ENCODE measurements around the gene BTNL3.
"Not testable (repeated sequence)": the region's sequence is repeated elsewhere in the genome, so short reads cannot be mapped to it uniquely, and the experiment has no call there.

Gene BTNL3, protein sequence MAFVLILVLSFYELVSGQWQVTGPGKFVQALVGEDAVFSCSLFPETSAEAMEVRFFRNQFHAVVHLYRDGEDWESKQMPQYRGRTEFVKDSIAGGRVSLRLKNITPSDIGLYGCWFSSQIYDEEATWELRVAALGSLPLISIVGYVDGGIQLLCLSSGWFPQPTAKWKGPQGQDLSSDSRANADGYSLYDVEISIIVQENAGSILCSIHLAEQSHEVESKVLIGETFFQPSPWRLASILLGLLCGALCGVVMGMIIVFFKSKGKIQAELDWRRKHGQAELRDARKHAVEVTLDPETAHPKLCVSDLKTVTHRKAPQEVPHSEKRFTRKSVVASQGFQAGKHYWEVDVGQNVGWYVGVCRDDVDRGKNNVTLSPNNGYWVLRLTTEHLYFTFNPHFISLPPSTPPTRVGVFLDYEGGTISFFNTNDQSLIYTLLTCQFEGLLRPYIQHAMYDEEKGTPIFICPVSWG

DNA sequence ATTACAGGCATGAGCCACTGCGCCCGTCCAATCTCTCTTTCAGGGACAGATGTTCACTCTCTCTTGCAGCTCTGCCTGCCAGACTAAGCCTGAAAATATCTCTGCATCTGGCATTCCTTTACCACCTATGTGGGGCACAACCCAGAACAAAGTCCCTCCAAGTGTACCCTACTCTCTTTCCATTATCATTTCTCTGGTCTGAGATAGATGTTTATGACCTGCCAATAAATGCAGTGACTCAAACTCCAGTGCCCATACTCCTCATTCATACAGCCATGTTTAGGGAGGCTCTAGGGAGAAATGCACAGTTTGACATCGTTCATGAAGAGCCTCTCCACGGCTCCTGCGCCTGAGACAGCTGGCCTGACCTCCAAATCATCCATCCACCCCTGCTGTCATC, at the start of gene BTNL3:
Gene BTNL3, plus strand, starts transcription at position 255 of the 400 bp plus-strand sequence. CDS start 183 bp downstream, outside the sequence.
- no peak for DNase-seq (ENCODE audit: low read depth in 2 of 2)

DNA sequence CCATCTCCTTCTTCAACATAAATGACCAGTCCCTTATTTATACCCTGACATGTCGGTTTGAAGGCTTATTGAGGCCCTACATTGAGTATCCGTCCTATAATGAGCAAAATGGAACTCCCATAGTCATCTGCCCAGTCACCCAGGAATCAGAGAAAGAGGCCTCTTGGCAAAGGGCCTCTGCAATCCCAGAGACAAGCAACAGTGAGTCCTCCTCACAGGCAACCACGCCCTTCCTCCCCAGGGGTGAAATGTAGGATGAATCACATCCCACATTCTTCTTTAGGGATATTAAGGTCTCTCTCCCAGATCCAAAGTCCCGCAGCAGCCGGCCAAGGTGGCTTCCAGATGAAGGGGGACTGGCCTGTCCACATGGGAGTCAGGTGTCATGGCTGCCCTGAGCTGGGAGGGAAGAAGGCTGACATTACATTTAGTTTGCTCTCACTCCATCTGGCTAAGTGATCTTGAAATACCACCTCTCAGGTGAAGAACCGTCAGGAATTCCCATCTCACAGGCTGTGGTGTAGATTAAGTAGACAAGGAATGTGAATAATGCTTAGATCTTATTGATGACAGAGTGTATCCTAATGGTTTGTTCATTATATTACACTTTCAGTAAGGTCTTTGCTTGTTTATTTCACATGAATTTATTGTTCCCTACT, 38.2 kb upstream of the BTNL3 start:
- DNase-seq (ENCODE audit: low read depth in 2 of 2): no peak

DNA sequence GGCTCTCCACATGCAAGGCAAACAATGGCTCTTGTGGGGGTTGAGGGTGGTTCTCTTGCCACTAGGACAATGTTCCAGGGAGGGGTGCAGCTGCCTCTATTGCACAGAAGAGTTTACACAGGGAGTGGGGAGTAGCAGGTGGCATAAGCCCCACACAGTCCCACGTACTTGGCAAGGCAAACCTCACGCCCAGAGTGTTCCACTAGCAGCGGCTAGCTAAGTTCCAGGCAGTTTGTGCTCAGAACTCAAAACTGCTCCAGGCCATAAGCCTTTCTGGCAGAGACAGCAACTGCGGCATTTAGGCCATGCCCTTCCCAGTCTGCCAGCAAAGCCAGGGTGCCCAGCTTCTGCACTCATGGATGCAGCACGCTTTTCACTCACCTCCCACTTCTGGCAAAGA, 29.0 kb upstream of the BTNL3 start:
- no peak for DNase-seq (ENCODE audit: low read depth in 2 of 2)

DNA sequence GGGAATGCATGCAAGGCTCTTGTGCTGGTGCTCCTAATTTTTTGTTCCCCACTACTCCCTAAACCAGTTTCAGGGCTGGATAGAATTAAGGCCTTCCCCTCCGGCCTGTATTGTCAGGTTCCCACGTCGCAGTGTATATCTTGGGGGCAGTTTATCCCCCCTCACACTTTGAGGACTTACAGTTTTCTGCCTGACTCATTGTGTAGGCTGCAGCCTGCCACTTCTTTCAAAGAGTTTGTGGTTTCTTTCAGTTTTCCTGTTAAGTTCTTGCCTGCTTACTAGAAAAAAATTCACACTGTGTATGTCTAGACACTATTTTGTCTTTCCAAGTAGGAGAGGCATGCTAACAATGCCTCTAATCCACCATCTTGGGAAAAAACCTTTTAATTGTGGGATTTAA, 28.4 kb upstream of the BTNL3 start:
- DNase-seq (ENCODE audit: low read depth in 2 of 2): no peak

DNA sequence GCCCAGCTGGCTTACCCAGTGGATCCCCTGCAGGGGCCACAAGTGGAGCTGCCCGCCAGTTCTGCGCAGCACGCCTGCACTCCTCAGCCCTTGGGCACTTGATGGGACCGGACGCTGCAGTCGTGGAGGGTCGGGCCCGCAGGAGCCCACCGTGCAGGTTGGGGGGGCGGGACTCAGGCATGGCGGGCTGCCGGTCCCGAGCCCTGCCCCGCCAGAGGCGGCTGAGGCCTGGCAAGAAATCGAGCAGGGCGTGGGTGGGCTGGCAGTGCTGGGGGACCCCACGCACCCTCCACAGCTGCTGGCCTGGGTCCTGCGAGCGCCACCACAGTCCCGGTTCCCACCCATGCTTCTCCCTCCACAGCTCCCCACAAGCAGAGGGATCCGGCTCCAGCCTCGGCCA, 19.2 kb upstream of the BTNL3 start:
- no peak for DNase-seq (ENCODE audit: low read depth in 2 of 2)

DNA sequence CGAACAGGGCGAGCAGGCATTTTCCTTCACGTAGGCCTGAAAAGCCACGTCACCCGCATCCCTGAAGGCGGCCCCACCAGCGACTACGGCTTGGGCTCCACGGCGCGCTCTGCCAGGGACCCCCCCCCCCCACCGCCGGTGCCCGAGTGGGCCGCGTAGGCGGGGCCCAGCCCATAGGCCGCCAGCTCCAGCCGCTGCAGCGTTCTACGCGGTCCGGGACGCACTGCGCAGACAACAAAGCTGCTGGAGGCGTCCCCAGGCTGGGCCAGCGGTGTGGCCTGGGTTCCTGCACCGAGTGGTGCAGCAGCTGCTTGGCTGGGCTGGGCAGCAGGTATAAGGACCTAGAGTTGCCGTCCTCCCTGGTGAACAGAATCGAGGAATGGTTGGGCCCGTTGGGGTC, 18.3 kb upstream of the BTNL3 start:
- DNase-seq (ENCODE audit: low read depth in 2 of 2): no peak

DNA sequence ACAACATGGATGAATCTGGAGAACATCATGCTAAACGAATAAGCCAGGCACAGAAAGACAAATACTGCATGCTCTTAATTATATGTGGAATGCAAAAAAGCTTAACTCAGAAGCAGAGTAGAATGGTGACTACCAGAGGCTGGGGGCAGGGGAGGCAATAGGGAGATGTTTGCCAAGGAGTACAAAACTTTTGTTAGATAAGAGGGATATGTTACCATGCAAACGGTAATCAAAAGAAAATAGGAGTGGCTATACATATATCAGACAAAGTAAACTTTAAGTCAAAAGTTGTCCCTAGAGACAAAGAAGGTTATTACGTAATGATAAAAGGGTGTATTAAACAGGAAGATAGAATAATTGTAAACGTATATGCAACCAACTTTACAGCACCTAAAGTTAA, 17.8 kb upstream of the BTNL3 start:
- no peak for DNase-seq (ENCODE audit: low read depth in 2 of 2)

DNA sequence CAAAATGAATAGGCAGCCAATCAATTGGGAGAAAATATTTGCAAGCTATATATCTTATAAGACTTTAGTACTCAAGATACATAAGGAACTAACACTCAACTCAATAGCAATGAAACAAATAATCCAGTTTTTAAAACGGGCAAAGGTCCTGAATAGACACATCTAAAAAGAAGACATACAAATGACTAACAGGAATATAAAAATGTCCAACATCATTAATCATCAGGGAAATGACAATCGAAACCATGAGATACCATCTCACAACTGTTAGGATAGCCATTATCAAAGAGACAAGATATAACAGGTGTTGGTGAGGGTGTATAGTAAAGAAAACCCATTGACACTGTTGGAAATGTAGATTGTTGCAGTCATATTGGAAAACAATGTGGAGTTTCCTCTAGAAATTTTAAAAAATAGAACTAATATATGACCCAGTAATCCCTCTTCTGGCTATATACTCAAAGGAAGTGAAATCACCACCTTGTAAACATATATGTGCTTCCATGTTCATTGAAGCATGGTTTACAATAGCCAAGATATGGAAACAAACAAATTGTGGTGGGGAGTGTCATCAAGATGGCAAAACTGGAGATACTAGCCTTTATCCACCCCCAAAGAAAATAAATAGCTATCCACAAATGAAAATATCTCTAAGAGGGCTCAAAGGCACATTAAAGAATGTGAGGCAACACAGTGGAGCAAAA, 13.9 kb upstream of the BTNL3 start:
- DNase-seq (ENCODE audit: low read depth in 2 of 2): no peak

DNA sequence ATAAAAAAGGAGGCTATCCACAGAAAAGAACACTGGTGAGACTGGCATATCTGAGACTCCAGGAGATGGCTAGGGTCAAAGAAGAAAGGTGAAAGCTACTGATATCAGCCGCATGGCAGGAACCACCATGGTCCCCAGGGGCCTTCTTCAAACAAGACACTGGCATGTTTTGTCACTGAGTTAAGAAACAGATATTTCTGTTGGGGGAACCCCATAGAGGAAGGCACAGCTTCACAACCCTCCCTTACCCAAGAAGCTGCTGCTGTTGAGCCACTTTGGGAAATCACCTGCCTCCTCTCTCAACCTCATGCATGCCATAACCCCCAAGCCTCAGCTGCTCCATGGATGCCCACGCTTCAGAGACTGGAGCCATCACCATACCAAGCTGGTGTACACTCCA, 13.3 kb upstream of the BTNL3 start:
- DNase-seq (ENCODE audit: low read depth in 2 of 2): no peak

DNA sequence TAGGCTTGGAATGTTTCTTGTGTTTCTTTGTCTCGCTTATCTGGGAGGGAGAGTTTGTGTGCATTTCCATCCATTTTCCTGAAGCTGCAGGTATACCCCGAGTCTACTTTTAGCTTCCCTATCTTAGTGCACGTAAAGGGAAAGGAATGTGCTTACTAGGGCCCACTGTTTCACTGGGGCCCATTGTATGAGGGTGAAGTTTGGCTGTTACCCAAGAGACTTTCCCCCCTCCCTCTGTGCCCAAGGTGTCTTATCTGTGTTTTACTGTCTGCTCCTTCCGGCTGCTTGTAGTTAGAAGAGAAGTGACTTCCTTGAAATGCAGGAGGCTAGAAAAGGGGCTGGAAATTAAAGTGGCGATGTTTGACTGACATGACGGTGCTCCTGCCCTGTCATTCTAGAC, 12.1 kb upstream of the BTNL3 start:
- no peak for DNase-seq (ENCODE audit: low read depth in 2 of 2)

DNA sequence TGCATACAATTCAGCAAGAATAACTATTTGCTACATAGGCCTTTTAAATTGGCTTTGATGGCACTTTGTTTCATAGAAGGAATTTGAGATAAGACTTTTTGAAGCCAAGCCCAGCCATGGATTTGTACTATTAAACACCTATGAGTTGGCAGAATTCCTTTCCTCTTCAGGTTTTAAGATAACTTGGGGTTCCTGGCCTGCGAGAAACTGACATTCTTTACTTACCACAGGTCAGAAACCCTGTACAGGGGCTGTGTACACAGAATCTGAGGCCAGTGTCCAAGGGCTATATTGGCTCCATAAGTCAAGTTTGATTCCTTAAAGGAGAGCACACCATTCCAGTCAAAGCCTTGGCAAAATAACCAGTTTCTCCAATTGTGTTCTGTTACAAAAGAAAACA, 10.8 kb upstream of the BTNL3 start:
- DNase-seq (ENCODE audit: low read depth in 2 of 2): no peak

DNA sequence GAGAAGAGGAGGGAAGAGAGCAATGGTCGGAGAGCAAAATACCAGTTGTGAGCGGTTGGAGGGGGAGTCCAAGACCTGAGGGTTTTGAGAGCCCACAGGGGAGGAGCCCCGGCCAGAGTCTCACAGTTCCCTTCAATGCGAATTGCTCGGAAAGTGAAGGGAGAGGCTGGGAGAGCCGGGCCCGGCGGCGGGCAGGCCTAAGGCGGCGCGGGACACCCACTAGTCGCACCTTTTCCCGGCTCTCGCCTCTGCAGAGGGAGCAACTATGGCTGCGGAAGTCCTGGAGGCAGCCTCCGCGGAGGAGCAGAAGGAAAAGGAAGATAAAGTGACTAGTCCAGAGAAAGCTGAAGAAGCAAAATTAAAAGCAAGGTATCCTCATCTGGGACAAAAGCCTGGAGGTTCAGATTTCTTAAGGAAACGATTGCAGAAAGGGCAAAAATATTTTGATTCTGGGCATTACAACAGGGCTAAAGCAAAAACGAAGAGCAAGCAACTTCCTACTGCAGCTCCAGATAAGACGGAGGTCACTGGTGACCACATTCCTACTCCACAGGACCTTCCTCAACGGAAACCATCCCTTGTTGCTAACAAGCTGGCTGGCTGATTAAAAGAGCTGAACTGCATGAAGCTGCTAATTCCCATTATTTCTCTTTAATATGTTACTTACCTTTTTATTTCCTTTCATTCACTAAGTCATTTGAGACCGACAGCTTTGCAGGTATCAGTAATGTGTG, 6.5 kb upstream of the BTNL3 start:
- DNase-seq (ENCODE audit: low read depth in 2 of 2): no peak

DNA sequence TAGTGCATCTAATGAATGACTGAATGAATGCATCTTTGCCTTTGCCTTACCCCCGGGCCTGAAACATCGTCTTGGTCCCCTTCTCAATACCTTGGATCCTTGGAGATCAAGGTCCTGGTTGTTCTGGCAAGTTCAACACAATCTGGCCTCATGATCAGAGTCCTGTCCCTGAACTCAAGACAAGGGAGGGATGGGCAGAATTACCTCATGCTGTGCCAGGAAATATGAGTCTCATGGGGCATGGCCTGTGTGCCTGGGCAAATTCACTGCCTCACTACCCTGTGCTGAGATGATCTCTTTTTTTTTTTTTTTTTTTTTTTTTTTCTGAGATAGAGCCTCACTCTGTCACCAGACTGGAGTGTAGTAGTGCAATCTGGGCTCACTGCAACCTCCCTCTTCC, 630 bp upstream of the BTNL3 start:
- DNase-seq (ENCODE audit: low read depth in 2 of 2): no peak

DNA sequence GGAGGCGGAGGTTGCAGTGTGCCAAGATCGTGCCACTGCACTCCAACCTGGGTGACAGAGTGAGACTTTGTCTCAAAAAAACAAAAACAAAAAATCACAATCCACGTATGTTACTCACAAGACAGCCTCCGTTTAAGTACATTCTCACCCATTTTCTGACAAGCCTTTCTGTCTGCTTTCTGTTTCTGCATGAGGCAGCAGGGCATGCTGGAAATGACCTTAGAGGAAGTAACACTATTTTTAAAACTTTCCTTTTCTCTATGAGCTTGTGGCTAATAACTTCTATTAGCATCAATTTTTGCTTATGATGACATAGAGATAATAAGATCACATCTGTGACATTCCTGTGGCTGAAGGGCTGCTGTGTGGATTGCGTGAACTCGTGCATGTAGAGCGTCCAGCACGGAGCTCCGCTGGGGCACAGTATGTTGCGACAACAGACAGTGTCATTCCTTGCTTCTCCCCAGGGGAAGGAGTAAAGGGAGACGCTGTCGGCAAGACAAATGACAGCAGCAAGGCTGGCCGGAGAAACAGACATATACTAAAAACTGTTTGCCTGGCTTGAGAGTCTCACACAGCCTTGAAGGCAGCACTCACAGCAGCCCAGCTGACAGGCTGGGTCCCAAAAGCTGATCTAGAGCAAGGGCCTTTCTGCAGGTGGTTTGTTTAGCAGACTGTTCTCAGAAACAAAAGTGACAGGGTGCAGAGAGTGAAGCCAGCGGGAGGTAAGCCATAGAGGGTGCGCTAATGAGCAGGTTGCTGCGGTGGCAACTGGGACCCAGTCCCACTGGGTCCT, 1.6 kb downstream of the BTNL3 start:
- DNase-seq (ENCODE audit: low read depth in 2 of 2): no peak

DNA sequence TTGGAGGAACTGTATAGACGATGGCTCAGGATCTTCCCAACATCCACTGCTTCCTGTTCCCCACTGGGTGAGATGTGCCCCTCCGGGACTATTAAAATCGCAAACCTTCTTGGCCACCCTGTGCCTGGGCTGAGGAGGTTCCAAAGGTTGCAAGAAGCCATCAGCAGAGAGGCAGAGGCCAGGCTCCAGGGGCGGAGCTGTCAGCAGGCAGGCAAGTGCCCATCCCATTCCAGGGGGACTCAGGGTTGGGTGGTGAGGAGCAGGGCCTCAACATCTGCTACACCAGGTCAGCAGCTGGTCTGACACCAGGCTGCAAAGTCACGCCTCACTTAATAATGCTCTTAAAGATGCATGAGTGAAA, 2.2 kb downstream of the BTNL3 start:
- DNase-seq (ENCODE audit: low read depth in 2 of 2): no peak

DNA sequence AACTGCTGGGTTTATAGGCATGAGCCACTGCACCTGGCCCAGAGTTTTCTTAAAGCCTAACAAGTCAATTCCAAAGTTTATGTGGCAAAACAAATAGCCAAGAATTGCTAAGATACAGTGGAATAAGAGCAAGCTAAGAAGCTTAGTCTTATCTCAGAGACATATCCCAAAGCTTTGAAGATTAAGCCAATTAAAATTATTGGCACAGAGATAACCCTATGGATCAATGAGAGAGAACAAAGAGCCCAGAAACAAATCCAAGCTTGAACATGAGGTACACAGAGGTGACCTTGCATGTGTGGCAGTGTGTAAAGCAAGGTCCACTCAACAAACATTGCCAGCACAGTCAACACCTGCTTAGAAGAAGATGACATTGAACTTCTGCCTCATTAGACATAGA, 13.3 kb downstream of the BTNL3 start:
- DNase-seq (ENCODE audit: low read depth in 2 of 2): no peak

DNA sequence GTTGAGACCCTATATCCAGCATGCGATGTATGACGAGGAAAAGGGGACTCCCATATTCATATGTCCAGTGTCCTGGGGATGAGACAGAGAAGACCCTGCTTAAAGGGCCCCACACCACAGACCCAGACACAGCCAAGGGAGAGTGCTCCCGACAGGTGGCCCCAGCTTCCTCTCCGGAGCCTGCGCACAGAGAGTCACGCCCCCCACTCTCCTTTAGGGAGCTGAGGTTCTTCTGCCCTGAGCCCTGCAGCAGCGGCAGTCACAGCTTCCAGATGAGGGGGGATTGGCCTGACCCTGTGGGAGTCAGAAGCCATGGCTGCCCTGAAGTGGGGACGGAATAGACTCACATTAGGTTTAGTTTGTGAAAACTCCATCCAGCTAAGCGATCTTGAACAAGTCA, 17.1 kb downstream of the BTNL3 start:
- DNase-seq (ENCODE audit: low read depth in 2 of 2): no peak

DNA sequence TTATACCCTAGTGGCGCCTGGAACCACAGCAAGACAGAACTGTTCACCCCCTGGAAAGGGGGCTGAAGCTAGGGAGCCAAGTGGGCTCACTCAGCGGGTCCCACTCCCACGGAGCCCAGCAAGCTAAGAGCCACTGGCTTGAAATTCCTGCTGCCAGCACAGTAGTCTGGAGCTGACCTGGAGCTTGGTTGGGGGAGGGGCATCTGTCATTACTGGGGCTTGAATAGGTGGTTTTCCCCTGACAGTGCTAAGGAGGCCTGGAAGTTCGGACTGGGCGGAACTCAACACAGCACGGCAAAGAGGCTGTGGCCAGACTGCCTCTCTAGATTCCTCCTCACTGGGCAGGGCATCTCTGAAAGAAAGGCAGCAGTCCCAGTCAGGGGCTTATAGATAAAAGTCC, 19.5 kb downstream of the BTNL3 start:
- DNase-seq (ENCODE audit: low read depth in 2 of 2): no peak

DNA sequence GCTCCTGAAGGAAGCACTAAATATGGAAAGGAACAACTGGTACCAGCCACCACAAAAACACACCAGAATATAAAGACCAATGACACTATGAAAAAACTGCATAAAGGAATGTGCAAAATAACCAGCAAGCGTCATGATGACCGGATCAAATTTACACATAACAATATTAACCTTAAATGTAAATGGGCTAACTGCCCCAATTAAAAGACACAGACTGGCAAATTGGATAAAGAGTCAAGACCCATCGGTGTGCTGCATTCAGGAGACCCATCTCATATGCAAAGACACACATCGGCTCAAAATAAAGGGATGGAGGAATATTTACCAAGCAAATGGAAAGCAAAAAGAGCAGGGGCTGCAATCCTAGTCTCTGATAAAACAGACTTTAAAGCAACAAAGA, 21.4 kb downstream of the BTNL3 start:
- DNase-seq (ENCODE audit: low read depth in 2 of 2): not testable (repeated sequence)

DNA sequence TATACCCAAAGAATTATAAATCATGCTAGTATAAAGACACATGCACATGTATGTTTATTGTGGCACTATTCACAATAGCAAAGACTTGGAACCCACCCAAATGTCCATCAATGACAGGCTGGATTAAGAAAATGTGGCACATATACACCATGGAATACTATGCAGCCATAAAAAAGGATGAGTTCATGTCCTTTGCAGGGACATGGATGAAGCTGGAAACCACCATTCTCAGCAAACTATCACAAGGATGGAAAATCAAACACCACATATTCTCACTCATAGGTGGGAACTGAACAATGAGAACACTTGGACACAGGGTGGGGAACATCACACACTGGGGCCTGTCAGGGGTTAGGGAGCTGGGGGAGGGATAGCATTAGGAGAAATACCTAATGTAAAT, 26.0 kb downstream of the BTNL3 start:
- not testable (repeated sequence) for DNase-seq (ENCODE audit: low read depth in 2 of 2)

DNA sequence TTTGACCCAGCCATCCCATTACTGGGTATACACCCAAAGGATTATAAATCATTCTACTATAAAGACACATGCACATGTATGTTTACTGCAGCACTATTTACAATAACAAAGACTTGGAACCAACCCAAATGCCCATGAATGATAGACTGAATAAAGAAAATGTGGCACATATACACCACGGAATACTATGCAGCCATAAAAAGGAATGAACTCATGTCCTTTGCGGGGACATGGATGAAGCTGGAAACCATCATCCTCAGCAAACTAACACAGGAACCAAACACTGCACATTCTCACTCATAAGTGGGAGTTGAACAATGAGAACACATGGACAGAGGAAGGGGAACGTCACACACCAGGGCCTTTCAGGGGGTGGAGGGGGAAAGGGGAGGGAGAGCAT, 28.8 kb downstream of the BTNL3 start:
- DNase-seq (ENCODE audit: low read depth in 2 of 2): not testable (repeated sequence)

Measured in stimulated activated CD4-positive, alpha-beta T cell treated with anti-CD3 and anti-CD28 coated beads, Interleukin-4, amount 100 ng/mL, for 48 hours (primary cell).